ENCODE data around the gene DNAJA1.

DNA sequence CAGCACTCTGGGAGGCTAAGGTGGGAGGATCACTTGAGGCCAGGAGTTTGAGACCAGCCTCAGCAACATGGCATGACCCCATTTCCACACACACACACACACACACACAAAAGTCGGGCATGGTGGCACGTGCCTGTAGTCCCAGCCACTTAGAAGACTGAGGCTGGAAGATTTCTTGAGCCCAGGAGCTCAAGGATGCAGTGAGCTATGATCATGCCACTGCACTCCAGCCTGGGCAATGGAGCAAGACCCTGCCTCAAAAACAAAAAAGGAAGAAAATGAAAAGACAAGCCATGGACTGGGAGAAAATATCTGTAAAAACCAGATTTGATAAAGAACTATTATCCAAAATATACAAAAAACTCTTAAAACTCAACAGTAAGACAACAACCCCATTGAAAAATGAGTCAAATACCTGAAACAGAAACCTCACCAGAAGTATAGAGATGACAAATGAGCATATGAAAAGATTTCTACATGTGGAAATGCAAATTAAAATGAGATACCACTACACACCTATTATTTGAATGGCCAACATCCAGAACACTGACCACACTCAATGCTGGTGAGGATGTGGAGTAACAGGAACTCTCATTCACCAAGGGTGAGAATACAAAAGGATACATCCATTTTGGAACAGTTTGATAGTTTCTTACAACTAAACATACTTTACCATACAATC, 24.7 kb downstream of the DNAJA1 start:
- no peak for TF ChIP-seq POLR2A (IDR thresholded peaks at IDR 0.05; ENCODE audit: low read depth, low read length)
- TF ChIP-seq, protein P1, sequence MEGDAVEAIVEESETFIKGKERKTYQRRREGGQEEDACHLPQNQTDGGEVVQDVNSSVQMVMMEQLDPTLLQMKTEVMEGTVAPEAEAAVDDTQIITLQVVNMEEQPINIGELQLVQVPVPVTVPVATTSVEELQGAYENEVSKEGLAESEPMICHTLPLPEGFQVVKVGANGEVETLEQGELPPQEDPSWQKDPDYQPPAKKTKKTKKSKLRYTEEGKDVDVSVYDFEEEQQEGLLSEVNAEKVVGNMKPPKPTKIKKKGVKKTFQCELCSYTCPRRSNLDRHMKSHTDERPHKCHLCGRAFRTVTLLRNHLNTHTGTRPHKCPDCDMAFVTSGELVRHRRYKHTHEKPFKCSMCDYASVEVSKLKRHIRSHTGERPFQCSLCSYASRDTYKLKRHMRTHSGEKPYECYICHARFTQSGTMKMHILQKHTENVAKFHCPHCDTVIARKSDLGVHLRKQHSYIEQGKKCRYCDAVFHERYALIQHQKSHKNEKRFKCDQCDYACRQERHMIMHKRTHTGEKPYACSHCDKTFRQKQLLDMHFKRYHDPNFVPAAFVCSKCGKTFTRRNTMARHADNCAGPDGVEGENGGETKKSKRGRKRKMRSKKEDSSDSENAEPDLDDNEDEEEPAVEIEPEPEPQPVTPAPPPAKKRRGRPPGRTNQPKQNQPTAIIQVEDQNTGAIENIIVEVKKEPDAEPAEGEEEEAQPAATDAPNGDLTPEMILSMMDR (IDR thresholded peaks at IDR 0.05; ENCODE audit: extremely low read depth in 1 of 2, insufficient read depth in 1 of 2, low read depth in 1 of 2, low read length in 2 of 2): no peak
- no peak for TF ChIP-seq JUN (IDR thresholded peaks at IDR 0.05; ENCODE audit: borderline replicate concordance, insufficient read depth, insufficient read length, low read depth)

All from endothelial cell of umbilical vein (primary cell).